WI38 (cell line): ENCODE measurements around the gene PSIP1.
A peak's percentile ranks its signal among the peaks of the same experiment; 100 is the strongest.

Experiments
- H3K4me3 ChIP-seq: 2 replicates; pipeline ENCODE4 v1.5.1; 2011; ENCODE audit warnings: low read depth, mild to moderate bottlenecking, control low read depth, low read length
- TF ChIP-seq, protein P1 (sequence below): IDR thresholded peaks from 2 replicates; pipeline ENCODE4 v1.5.1; 2012; ENCODE audit warnings: low read depth, mild to moderate bottlenecking, control low read depth, low read length

Gene PSIP1

DNA sequence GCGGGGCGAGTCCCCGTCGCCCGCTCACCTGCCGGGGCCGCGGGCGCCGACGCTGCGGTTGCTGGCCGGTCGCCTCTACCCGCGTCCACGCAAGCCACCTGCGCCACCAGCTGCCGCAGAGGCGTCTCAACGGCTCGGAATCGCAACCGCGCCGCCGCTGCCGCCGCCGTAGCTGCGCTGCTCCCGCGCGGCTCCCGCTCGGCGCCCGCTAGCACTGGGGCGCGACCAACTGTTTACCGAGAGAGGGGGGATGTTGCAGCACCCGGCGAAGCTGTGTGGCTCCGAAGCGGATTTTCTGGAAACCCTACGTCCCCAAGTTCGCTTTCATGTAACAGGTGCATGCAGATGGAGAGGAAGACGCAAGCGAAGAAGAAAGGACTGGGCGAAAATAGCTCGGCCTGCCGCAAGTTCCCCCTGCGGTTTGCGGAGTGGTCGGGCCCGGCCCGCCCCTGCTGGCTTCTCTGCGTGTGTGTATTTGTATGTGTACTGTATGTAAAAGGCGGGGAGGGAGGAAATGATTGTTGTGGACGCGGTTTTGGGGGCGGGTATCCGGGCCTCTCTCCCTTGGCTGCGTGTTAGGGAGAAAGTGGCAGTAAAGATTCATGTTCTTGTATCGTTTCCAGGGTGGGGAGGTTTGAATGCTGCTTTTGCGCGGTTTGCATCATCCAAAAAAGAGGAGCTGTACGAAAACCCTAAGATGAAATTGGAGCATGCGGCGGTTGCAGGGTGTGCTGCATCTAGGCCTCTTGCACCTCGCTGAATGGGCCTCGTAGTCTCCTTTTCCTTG, at the start of gene PSIP1:
Gene PSIP1 (minus strand): TSS at position 182 of the 787 bp plus-strand sequence. CDS start 782 bp downstream, outside the sequence.
- TF ChIP-seq, protein P1, sequence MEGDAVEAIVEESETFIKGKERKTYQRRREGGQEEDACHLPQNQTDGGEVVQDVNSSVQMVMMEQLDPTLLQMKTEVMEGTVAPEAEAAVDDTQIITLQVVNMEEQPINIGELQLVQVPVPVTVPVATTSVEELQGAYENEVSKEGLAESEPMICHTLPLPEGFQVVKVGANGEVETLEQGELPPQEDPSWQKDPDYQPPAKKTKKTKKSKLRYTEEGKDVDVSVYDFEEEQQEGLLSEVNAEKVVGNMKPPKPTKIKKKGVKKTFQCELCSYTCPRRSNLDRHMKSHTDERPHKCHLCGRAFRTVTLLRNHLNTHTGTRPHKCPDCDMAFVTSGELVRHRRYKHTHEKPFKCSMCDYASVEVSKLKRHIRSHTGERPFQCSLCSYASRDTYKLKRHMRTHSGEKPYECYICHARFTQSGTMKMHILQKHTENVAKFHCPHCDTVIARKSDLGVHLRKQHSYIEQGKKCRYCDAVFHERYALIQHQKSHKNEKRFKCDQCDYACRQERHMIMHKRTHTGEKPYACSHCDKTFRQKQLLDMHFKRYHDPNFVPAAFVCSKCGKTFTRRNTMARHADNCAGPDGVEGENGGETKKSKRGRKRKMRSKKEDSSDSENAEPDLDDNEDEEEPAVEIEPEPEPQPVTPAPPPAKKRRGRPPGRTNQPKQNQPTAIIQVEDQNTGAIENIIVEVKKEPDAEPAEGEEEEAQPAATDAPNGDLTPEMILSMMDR = no peak

GRCh38 chr9:15553528-15553898, 42.7 kb upstream of the PSIP1 start:
- TF ChIP-seq, protein P1 = no peak
- peak overlapping the region; percentile 90 for H3K4me3 ChIP-seq

More for the DNA sequence above, at the start of gene PSIP1:
- H3K4me3 ChIP-seq = peak within 1 kb of the TSS; percentile 89

- TF ChIP-seq, protein P1 = no peak
- peak within 1 kb of the TSS; percentile 90 for H3K4me3 ChIP-seq
These were observed 42.1 kb upstream of the PSIP1 start, which contains the start of gene CCDC171 for GRCh38 chr9:15552636-15553527. TSS of gene CCDC171 (plus strand) at chr9:15553043. CDS start at chr9:15564089, 11,046 bp downstream.

- H3K4me3 ChIP-seq = no peak overlapping the region
- TF ChIP-seq, protein P1 = no peak
These were observed 38.8 kb upstream of the PSIP1 start for GRCh38 chr9:15549611-15550010.

GRCh38 chr9:15543047-15543813, 32.5 kb upstream of the PSIP1 start:
- no peak overlapping the region for H3K4me3 ChIP-seq
- TF ChIP-seq, protein P1 = no peak

DNA sequence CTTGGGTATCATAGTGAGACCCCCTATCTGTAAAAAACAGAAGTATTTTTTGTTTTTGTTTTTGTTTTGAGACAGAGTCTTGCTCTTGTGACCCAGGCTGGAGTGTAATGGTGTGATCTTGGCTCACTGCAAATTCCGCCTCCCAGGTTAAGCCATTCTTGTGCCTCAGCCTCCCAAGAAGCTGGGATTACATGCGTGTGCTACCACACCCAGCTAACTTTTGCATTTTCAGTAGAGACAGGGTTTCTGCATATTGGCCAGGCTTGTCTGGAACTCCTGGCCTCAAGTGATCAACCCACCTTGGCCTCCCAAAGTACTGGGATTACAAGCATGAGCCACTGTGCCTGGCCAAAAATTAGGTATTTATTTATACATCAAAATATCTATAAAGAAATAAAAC, 31.9 kb upstream of the PSIP1 start:
- TF ChIP-seq, protein P1 = no peak
- no peak overlapping the region for H3K4me3 ChIP-seq
